Right atrium auricular region (tissue), 2 donors: ENCODE data around the gene PLCL1. TPM values are rescaled to one million over a fixed set of nuclear protein-coding genes. Genes with fewer than 3 reads are reported as not detected.
A peak's percentile ranks its signal among the peaks of the same experiment; 100 is the strongest.

Experiments used
- DNase-seq: peaks from one replicate; pipeline ENCODE4 v3.0.0-alpha.2; 2019; ENCODE audit warnings: low spot score
- H3K27ac ChIP-seq, 2 donors: fragments of 200-600 bp; sonication (generic); 1 replicate in 1 of 2; 2 replicates in 1 of 2; pipeline ENCODE4 v1.5.1; 2016 to 2019
- H3K27me3 ChIP-seq, 2 donors: fragments of 200-600 bp; sonication (generic); one replicate each; pipeline versions ENCODE4 v1.5.1 to v1.6.0; 2017 to 2019
- H3K36me3 ChIP-seq: fragments of 200-600 bp; sonication (generic); one replicate; pipeline ENCODE4 v1.5.1; 2016
- H3K4me1 ChIP-seq, 2 donors: fragments of 200-600 bp; sonication (generic); one replicate each; pipeline versions ENCODE4 v1.5.1 to v1.6.0; 2017 to 2019
- H3K4me3 ChIP-seq, 2 donors: fragments of 200-600 bp; sonication (generic); 1 replicate in 1 of 2; 2 replicates in 1 of 2; pipeline ENCODE4 v1.5.1; 2017 to 2019; ENCODE audit warnings: mild to moderate bottlenecking in 1 of 2, moderate library complexity in 1 of 2
- H3K9me3 ChIP-seq, 2 donors: fragments of 200-600 bp; sonication (generic); one replicate each; pipeline ENCODE4 v1.5.1; 2019
- total RNA-seq, 2 donors: library from RNA; depleted of rRNA; stranded (reverse); fragments of >200 nt; gene quantifications; one replicate each; pipeline ENCODE4 v1.1.0, GENCODE V29; 2016
- TF ChIP-seq, protein P1 (sequence below), 2 donors: fragments of 200-600 bp; sonication (generic); IDR thresholded peaks; one replicate each; pipeline ENCODE4 v1.5.1; 2019; ENCODE audit warnings: antibody characterized with exemption in 2 of 2

Gene PLCL1
- total RNA-seq, 2 donors from 2014 or later = 26.8 to 32.0 TPM

DNA sequence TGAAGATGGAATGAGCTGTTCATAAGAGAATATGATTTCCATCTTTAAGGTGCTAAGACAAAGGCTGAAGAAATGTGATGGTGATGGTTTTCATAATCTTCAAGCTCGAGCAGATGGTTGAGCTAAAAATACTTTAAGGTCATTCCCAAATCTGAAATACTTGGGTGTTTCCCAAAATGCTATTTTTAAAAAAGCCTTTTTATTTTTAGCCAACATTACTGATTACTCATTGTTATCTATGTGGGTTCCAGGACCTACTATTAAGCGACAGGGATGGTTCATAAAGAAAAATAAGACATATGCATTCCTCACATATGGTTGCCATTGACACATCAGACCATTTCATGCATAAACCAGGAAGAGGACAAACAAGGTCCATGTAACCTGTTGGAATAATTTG, 298.5 kb downstream of the PLCL1 start:
- TF ChIP-seq, protein P1, sequence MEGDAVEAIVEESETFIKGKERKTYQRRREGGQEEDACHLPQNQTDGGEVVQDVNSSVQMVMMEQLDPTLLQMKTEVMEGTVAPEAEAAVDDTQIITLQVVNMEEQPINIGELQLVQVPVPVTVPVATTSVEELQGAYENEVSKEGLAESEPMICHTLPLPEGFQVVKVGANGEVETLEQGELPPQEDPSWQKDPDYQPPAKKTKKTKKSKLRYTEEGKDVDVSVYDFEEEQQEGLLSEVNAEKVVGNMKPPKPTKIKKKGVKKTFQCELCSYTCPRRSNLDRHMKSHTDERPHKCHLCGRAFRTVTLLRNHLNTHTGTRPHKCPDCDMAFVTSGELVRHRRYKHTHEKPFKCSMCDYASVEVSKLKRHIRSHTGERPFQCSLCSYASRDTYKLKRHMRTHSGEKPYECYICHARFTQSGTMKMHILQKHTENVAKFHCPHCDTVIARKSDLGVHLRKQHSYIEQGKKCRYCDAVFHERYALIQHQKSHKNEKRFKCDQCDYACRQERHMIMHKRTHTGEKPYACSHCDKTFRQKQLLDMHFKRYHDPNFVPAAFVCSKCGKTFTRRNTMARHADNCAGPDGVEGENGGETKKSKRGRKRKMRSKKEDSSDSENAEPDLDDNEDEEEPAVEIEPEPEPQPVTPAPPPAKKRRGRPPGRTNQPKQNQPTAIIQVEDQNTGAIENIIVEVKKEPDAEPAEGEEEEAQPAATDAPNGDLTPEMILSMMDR (IDR thresholded peaks at IDR 0.05) = no peak
- DNase-seq = no peak
- no peaks in the 10 kb centered on the region for H3K9me3 ChIP-seq
- no peaks in the 10 kb centered on the region for H3K36me3 ChIP-seq
- peak overlapping the region in 1 of 2 donors; percentile 32 for H3K27ac ChIP-seq
- H3K4me1 ChIP-seq = peaks cover 0 to 28% of the 10 kb centered on the region in 2 donors
- H3K4me3 ChIP-seq = no peak overlapping the region
- no peaks in the 10 kb centered on the region for H3K27me3 ChIP-seq

DNA sequence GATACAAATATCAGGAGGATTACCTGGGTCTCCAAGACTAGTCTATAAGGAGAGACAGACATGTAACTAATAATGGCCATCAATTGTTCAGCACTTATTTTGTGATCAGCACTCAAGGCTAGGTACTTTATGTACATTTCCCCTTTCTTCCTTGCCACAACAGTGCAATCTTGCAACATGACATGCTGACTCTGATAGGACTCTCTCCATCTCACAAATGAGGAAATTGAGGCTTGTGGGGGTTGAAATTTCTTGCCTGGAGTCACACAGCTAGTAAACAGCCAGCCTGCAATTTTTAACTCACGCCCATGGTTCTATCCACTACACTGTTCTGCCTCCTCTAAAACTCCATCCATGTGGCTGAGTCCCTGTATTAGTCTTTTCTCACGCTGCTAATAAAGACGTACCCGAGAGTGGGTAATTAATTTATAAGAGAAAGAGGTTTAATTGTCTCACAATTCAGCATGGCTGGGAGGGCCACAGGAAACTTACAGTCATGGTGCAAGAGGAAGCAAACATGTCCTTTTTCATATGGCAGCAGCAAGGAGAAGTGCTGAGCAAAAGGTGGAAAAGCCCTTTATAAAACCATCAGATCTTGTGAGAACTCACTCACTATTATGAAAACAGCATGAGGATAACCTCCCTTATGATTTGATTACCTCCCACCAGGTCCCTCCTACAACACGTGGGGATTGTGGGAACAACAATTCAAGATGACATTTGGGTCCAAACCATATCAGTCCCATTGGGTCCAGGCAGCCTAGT, 302.4 kb downstream of the PLCL1 start:
- TF ChIP-seq, protein P1 (IDR thresholded peaks at IDR 0.05) = no peak
- Histone ChIP-seq H3K9me3 (no peaks in the 10 kb centered on the region), H3K27ac (no peak overlapping the region), H3K36me3 (no peaks in the 10 kb centered on the region), H3K4me3 (no peak overlapping the region), H3K27me3 (no peaks in the 10 kb centered on the region), H3K4me1 (peaks cover 0 to 20% of the 10 kb centered on the region in 2 donors)
- no peak for DNase-seq

- no peak for DNase-seq
- Histone ChIP-seq H3K9me3 (no peaks in the 10 kb centered on the region), H3K4me3 (no peak overlapping the region), H3K4me1 (peaks cover 0 to 42% of the 10 kb centered on the region in 2 donors), H3K27me3 (no peaks in the 10 kb centered on the region), H3K36me3 (no peaks in the 10 kb centered on the region), H3K27ac (peak overlapping the region; percentile 51 to 65)
- TF ChIP-seq, protein P1 (IDR thresholded peaks at IDR 0.05) = no peak
Observed at GRCh38 chr2:198113316-198113715, 308.9 kb downstream of the PLCL1 start.

DNA sequence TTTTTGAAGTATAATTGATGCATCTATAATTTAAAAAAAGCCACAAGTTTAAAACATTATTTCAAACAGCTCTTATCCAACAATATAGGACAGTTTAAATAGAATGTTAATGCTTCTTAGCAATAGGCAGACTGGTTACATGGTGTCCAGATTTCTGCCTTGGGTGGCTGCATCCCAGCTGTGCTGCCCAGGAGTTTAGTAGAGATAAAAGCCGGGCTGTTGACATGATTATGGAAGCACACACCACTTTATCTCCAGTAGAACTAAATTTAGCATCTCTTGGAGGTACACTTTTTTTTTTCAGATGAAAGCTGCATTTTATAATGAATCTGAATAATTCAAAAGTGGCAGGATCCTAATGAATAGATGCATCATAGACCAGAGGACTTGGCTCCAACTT, 309.7 kb downstream of the PLCL1 start:
- no peaks in the 10 kb centered on the region for H3K36me3 ChIP-seq
- no peaks in the 10 kb centered on the region for H3K9me3 ChIP-seq
- peaks cover 0 to 42% of the 10 kb centered on the region in 2 donors for H3K4me1 ChIP-seq
- H3K4me3 ChIP-seq = no peak overlapping the region
- H3K27ac ChIP-seq = peak overlapping the region; percentile 33 to 65
- no peaks in the 10 kb centered on the region for H3K27me3 ChIP-seq
- no peak for DNase-seq
- TF ChIP-seq, protein P1 (IDR thresholded peaks at IDR 0.05) = no peak

DNA sequence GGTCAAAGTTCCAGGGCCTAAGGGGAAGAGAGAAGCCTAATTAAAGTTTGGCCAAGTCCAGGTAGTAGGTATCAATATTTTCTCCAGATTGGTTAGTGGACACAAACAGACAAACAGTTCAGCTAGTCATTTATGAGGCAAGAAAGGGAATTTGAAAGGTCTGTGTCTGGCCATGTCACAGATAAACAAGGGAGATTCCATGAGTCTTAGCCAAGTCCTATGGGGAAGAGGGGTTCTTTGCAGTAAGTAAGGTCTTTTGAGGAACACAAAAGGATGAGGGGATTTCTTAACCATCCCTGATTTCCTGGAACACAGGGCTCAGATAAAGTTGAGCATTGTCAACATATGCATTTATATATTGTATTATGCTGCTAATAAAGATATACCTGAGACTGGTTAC, 310.8 kb downstream of the PLCL1 start:
- no peak for DNase-seq

More for the DNA sequence above, 310.8 kb downstream of the PLCL1 start:
- Histone ChIP-seq H3K27me3 (no peaks in the 10 kb centered on the region), H3K27ac (no peak overlapping the region), H3K36me3 (no peaks in the 10 kb centered on the region), H3K9me3 (no peaks in the 10 kb centered on the region), H3K4me1 (peaks cover 0 to 42% of the 10 kb centered on the region in 2 donors), H3K4me3 (no peak overlapping the region)
- TF ChIP-seq, protein P1 (IDR thresholded peaks at IDR 0.05) = no peak
